Activated naive CD8-positive, alpha-beta T cell treated with anti-CD3 and anti-CD28 coated beads, Interleukin-2, amount 50 U/mL, for 24 hours (primary cell): Measurements from ENCODE around the gene EGFR.

Source experiments
- ATAC-seq: fragments of 150-1000 bp; cut with Tn5 transposase; one replicate; pipeline ENCODE4 v1.10.0; 2021
- DNase-seq: peaks from one replicate; pipeline ENCODE4 v3.0.0; 2021
- H3K27ac Mint-ChIP-seq: one replicate; pipeline ENCODE4 v1.8.0; 2021; ENCODE audit warnings: mild to moderate bottlenecking, mixed read lengths
- H3K27me3 Mint-ChIP-seq: one replicate; pipeline ENCODE4 v1.8.0; 2021; ENCODE audit warnings: mixed read lengths
- H3K36me3 Mint-ChIP-seq: one replicate; pipeline ENCODE4 v1.8.0; 2021; ENCODE audit warnings: low read depth, mixed read lengths
- H3K4me1 Mint-ChIP-seq: one replicate; pipeline ENCODE4 v1.8.0; 2021; ENCODE audit warnings: mixed read lengths
- H3K4me3 Mint-ChIP-seq: one replicate; pipeline ENCODE4 v1.8.0; 2021; ENCODE audit warnings: mild to moderate bottlenecking, moderate library complexity, mixed read lengths
- H3K9me3 Mint-ChIP-seq: one replicate; pipeline ENCODE4 v1.8.0; 2021; ENCODE audit warnings: mixed read lengths

EGFR gene

DNA sequence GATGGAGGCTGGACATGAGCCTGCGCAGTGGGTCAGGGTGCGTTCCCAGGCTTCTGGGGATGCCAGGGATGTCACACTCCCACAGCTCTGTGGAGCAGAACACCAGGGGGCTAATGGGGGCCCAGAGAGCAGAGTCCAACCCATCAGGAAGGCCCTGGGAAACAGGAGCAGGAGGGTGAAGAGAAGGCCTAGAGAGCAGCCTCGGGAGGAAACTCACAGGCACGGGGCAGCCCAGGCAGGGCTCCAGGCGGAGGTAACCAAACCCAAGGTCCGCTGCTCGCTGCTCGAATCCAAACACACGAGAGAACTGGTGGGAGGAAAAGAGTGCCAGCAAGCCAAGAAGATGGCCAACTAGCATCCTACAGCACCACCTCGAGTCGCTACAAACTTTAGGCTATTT is 215.6 kb downstream of the EGFR start:
- H3K27ac Mint-ChIP-seq, result no peak overlapping the region

DNA sequence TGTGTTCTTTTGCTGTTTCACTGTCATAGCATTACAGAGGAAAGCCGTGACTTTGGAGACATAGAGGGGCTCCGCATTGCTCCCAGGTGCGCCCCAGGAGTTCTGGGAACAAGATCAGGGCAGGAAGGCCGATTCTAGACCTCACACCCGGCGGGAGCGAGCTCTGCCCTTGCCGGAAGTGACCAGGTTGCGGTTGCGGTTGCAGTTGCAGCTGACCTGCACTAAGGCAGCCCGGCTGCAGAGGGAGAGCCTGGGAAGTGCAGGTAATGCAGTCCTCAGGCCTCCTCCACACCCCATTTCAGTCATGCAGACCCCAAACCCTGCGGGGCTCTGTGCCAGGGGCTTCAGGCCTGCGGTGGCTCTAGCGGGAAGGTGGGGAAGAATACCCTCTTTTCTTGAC is 216.3 kb downstream of the EGFR start:
- Mint-ChIP-seq H3K27ac (no peak overlapping the region), H3K36me3 (no peaks in the 10 kb centered on the region), H3K27me3 (peaks cover 8% of the 10 kb centered on the region), H3K4me1 (no peaks in the 10 kb centered on the region), H3K9me3 (peaks cover 7% of the 10 kb centered on the region), H3K4me3 (no peak overlapping the region)
- no peak for DNase-seq
- no peak for ATAC-seq

More for the DNA sequence above, 215.6 kb downstream of the EGFR start:
- H3K27me3 Mint-ChIP-seq, result peaks cover 8% of the 10 kb centered on the region
- no peak for DNase-seq
- no peak overlapping the region for H3K4me3 Mint-ChIP-seq
- peaks cover 9% of the 10 kb centered on the region for H3K9me3 Mint-ChIP-seq
- no peak for ATAC-seq
- H3K36me3 Mint-ChIP-seq, result no peaks in the 10 kb centered on the region
- no peaks in the 10 kb centered on the region for H3K4me1 Mint-ChIP-seq

DNA sequence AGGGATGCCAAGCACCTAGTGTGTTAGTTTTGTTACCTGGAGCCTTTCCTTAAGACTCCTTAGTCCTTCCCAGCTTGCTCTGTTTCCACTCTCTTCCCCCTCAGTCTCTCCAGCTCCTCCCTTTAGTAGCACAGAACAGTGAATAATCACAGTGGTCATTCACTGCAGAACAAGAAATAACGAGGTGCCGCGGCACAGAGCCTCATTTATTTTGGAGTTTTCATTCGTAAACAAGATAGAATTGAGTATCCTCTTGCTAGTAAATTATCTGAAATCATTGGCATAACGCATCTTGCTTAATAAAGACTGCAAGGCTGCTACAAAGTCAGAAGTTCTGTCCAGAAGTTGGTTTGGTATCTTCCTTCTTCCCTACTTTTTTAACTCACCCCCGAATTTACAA is 217.0 kb downstream of the EGFR start:
- H3K9me3 Mint-ChIP-seq, result peaks cover 1% of the 10 kb centered on the region
- ATAC-seq (no peak), DNase-seq (no peak)
- H3K27ac Mint-ChIP-seq, result no peak overlapping the region
- no peaks in the 10 kb centered on the region for H3K36me3 Mint-ChIP-seq
- H3K4me1 Mint-ChIP-seq, result no peaks in the 10 kb centered on the region
- H3K4me3 Mint-ChIP-seq, result no peak overlapping the region
- H3K27me3 Mint-ChIP-seq, result peaks cover 8% of the 10 kb centered on the region

DNA sequence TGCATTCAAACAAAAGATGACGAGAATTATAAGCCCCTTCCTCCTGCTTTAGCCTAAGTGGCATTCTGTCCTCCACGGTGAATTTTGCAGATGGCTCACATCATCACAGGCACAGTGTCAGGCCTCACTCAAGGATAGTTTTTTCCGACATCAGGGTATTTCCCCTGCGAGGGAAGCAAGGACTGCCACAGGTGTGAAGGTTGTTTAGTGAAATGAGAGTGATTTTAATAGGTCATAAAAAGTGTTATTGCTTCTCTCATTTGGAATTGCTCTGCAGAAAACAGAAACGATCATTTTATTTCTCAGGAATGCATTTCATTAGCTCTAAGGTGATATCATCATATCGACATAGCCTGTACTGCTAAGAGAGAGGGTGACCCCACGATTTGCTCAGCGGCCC is 217.7 kb downstream of the EGFR start:
- H3K36me3 Mint-ChIP-seq, result no peaks in the 10 kb centered on the region
- DNase-seq (no peak), ATAC-seq (no peak)
- H3K4me3 Mint-ChIP-seq, result no peak overlapping the region
- H3K9me3 Mint-ChIP-seq, result no peaks in the 10 kb centered on the region
- peaks cover 8% of the 10 kb centered on the region for H3K27me3 Mint-ChIP-seq
- no peak overlapping the region for H3K27ac Mint-ChIP-seq
- no peaks in the 10 kb centered on the region for H3K4me1 Mint-ChIP-seq

DNA sequence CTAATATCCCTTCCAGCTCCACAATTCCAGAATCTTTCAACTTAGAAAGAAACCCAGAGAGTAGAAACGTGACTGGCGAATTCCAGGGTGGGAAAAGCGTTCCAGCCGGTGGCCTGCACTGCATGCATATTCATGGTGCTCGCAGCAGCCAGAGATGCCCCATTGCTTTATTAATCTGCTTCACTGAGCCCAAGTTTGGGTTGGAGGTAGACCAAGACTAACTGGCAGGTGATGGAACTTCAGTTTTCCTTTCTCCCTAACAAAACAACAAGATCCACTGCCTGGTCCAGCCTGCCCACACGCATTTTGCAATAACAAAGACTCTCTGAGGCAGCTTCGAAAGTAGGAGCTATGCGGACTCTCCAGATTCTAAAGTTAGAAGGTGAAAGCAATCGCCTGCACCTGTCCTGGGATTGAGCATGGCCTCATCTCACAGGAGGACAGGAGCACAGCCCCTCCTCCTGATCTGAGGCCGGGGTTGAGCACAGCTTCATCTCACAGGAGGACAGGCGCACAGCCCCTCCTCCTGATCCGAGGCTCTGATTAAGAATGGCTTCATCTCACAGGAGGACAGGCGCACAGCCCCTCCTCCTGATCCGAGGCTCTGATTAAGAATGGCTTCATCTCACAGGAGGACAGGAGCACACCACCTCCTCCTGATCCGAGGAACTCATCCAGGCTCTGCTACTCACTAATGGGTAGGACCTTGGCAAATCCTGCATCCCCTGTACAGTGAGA is 218.5 kb downstream of the EGFR start:
- DNase-seq, result no peak

DNA sequence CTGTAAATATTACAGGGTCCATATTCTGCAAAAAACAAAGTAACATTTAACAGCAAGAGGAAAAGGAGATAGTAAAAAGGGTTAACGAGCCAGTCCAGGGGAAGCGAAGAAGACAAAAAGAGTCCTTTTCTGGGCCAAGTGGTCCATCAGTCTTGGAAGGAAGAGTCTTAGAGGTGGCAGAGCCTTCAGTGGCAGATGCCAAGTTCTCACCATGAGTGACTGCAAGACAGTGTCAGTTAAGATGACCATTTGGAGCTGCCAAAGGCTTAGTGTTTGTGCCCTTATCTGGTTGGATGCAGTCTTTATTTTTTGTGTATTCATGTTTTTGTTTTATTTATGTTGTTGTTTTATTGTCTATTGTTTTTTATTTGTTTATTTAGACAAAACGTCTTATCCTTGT is 220.6 kb downstream of the EGFR start:
- ATAC-seq (no peak), DNase-seq (no peak)
- H3K27ac Mint-ChIP-seq, result no peak overlapping the region
- no peaks in the 10 kb centered on the region for H3K4me1 Mint-ChIP-seq
- peaks cover 3% of the 10 kb centered on the region for H3K27me3 Mint-ChIP-seq
- H3K9me3 Mint-ChIP-seq, result no peaks in the 10 kb centered on the region
- no peak overlapping the region for H3K4me3 Mint-ChIP-seq
- no peaks in the 10 kb centered on the region for H3K36me3 Mint-ChIP-seq

More for the DNA sequence above, 218.5 kb downstream of the EGFR start:
- Mint-ChIP-seq H3K36me3 (no peaks in the 10 kb centered on the region), H3K9me3 (no peaks in the 10 kb centered on the region), H3K27me3 (peaks cover 6% of the 10 kb centered on the region), H3K27ac (no peak overlapping the region), H3K4me1 (no peaks in the 10 kb centered on the region), H3K4me3 (no peak overlapping the region)
- ATAC-seq, result no peak

DNA sequence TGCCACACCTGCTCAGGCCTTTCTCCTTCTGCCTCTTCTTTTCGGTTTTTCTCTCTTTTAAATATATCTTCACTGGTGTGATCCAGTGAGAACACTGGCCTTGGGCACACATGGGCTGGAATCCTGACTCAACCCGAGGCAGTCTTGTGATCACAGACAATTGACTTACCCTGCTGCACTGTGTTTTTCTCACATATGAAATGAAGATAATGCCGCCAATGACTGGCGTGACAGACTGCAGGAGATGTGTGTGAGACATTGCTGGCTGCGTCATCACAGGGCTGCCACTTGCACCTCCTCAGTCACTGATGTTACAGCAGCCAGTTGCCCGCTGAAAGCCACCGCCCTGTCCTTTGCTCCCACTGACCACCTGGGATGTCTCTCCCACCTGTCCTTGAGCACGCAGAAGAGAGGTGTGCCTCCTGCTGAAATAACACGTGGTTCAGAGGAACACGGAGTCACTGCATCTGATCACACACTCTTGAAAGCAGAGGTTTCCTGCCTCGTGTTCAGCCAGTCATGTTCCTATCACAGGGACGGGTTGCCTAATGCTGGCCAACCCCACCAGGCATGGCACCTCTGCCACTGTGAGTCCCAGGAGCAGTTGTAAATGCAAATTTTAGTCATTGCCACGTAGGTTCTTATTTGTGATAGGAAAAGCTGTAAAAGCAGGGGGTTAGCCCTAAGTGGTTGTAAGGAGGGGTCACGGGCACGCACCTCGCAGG is 221.8 kb downstream of the EGFR start:
- ATAC-seq (no peak), DNase-seq (no peak)
- no peak overlapping the region for H3K4me3 Mint-ChIP-seq
- H3K4me1 Mint-ChIP-seq, result no peaks in the 10 kb centered on the region
- H3K36me3 Mint-ChIP-seq, result no peaks in the 10 kb centered on the region
- no peaks in the 10 kb centered on the region for H3K9me3 Mint-ChIP-seq
- peaks cover 7% of the 10 kb centered on the region for H3K27me3 Mint-ChIP-seq
- H3K27ac Mint-ChIP-seq, result no peak overlapping the region

DNA sequence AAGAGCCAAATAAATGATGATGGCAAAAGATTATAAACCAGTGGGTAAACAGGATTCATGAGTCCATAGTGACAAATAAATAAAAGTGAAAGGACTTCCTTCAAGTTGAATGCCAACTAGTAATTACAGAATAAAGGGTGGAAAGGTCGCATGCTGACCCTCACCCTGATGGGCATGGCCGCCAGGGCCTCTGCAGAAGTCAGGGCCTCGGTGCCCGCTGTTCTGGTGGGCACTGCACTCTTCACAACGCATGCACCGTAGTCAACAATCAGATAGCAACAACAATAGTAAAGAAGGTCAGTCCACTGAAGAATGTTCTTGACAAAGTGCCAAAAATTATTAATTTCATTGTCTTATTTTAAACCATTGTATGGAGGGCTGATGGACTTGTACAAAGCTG is 223.1 kb downstream of the EGFR start:
- Mint-ChIP-seq H3K4me1 (no peaks in the 10 kb centered on the region), H3K9me3 (no peaks in the 10 kb centered on the region), H3K36me3 (no peaks in the 10 kb centered on the region), H3K27me3 (peaks cover 4% of the 10 kb centered on the region), H3K27ac (no peak overlapping the region), H3K4me3 (no peak overlapping the region)
- no peak for DNase-seq
- no peak for ATAC-seq

DNA sequence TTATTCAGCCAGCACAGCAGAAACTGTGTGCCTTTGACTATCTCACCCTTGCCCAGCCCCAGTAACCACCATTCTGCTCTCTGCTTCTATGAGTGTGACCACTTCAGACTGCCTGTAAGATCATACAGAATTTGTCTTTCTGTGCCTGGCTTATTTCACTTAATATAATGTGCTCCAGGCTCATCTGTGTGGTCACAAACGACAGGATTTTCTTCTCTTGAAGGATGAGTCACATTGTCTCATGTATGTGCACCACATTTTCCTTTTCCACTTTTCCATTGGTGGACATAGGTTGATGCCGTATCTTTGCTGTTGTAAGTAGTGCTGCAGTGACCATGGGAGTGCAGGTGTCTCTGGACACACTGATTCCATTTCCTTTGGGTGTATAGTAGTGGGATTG is 223.8 kb downstream of the EGFR start:
- no peak overlapping the region for H3K27ac Mint-ChIP-seq
- no peaks in the 10 kb centered on the region for H3K4me1 Mint-ChIP-seq
- ATAC-seq (no peak), DNase-seq (no peak)
- no peaks in the 10 kb centered on the region for H3K9me3 Mint-ChIP-seq
- H3K36me3 Mint-ChIP-seq, result no peaks in the 10 kb centered on the region
- peaks cover 4% of the 10 kb centered on the region for H3K27me3 Mint-ChIP-seq
- no peak overlapping the region for H3K4me3 Mint-ChIP-seq

DNA sequence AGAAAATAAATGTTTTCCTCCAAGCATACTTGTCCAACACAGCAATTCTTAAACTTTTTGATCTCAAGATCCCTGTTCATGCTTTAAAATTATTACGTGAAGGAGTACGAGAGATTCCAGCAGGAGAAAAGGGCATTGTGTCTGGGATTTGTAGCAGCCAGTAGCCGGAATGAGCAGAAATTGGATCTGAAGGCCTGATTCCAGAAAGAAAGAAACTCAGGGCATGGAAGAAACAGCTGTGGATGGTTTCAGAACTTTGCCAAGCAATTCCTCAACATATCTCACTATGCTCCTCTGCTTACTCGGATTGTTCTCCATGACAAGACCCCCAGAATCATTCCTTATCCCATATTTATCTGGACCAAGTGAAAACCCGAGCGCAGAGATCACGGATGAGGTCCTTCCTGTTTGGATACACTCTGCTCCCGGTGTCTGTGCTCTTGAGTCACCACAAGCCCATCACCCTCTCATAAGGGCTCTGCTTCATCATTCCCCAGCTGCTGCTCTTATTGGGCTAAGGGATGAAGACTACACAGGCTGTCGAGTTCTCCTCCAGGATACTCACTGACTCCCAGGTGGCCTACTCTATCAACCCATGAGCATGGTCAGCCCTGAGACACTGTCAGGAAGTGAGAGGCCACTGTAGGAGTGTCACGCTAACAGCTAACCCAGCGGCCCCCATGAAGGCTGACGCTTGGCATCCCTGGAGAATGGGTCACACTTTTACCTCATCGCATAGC is 225.4 kb downstream of the EGFR start:
- Mint-ChIP-seq H3K9me3 (no peaks in the 10 kb centered on the region), H3K36me3 (no peaks in the 10 kb centered on the region), H3K27me3 (peaks cover 4% of the 10 kb centered on the region), H3K4me1 (no peaks in the 10 kb centered on the region), H3K27ac (no peak overlapping the region), H3K4me3 (no peak overlapping the region)
- no peak for DNase-seq
- ATAC-seq, result no peak

DNA sequence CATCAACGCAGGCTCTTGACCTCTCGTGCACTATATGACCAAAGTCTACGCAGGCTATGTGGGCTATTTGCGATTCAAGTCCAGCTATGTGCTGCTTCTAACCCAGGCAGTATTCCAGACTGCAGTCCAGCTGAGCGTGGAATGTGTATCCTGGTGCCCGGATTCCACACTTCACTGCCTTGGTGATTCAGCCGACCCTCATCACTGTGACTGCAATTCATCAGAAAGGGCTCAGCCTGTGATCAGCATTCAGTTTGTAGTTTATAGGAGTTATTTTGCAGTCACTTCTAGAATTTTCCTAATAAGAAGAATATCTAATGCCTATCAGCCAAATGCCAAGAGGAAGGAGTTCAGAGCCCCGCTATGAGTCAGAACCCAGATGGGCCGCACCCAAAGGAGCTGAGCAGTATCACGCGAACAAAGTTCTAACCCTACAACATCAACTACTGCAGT is 226.5 kb downstream of the EGFR start:
- no peak overlapping the region for H3K4me3 Mint-ChIP-seq
- H3K27me3 Mint-ChIP-seq, result peaks cover 8% of the 10 kb centered on the region
- H3K36me3 Mint-ChIP-seq, result no peaks in the 10 kb centered on the region
- no peak for ATAC-seq
- no peaks in the 10 kb centered on the region for H3K4me1 Mint-ChIP-seq
- no peak overlapping the region for H3K27ac Mint-ChIP-seq
- H3K9me3 Mint-ChIP-seq, result no peaks in the 10 kb centered on the region
- no peak for DNase-seq

DNA sequence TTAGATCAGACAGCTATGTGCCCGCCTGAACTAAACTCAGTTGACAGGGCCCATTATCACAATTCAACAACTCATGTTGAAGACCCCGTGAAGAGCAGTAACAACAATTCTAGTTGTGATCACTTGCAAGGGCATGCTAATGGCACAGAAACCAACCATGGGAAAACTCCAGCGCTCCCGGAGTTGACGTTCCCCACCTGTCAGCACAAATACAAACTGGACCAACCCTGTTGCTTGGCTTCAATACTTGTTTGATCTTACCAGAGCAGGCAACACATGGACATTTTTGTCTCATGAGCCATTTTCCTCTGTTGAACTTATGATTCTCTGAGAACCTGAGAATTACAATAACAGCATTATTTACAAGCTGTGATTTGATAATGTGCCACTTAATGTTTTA is 227.4 kb downstream of the EGFR start:
- Mint-ChIP-seq H3K27ac (no peak overlapping the region), H3K4me3 (no peak overlapping the region), H3K9me3 (no peaks in the 10 kb centered on the region), H3K36me3 (no peaks in the 10 kb centered on the region), H3K4me1 (no peaks in the 10 kb centered on the region), H3K27me3 (peaks cover 12% of the 10 kb centered on the region)
- no peak for ATAC-seq
- no peak for DNase-seq

DNA sequence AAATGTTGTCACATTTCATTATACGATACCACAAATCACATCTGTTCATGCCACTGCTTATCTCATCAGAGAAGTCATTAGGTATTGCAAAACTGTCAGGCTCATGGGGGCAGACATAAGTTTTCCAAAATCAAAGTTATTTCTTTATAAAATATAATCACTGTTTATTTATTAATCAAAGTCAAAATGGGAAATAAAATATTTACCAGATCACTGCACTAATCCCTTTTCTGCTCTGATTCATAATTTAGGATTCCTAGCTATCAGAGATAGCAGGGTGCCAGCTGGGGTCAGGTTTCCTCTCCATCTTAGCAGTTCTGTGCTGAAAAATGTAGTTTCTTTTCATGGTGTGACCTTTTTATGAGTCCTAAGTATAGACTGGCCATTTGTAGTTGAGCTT is 228.6 kb downstream of the EGFR start:
- no peak for ATAC-seq
- Mint-ChIP-seq H3K4me3 (no peak overlapping the region), H3K27me3 (peaks cover 19% of the 10 kb centered on the region)

DNA sequence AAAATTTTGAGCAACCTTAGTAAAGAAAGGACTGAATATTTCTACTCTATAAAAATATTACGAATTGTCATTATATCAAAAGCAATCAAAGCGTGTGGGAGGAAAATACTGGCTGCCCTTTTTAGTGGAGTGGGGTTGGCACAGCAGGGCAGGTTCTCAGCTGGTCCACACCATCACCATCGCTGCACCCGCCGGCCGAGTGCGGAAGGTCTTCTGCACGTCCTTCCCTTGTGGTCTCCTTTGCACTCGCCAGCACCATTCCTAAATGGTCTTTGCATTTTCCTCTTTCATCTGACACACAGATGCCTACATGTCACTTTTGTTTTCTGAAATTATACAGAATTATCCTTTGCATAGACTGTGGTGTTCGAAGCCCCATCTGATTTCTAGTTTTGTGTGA is 229.7 kb downstream of the EGFR start:
- no peak for ATAC-seq
- Mint-ChIP-seq H3K27ac (no peak overlapping the region), H3K4me3 (no peak overlapping the region)

More for the DNA sequence above, 228.6 kb downstream of the EGFR start:
- no peak for DNase-seq
- H3K36me3 Mint-ChIP-seq, result no peaks in the 10 kb centered on the region
- H3K4me1 Mint-ChIP-seq, result no peaks in the 10 kb centered on the region
- no peaks in the 10 kb centered on the region for H3K9me3 Mint-ChIP-seq
- no peak overlapping the region for H3K27ac Mint-ChIP-seq

DNA sequence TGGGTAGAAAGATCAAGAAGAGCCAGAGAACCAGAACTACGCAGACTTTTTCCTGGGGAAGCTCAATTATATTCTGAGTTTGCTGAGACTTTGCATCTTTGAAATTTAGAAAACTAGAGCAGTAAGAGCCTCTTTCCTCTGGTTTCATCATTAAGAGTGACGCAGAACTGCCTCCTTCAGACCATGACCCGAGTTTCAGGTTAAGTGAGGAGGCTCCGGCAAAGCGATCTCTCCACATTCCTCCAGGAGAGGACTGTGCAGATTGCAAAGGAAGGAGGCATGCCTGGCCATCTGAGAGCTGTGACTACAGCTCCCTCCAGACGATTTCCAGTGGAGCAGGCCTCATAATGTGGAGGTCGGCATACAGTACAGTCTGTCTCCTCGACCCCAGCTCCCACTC is 230.5 kb downstream of the EGFR start:
- DNase-seq, result no peak
- Mint-ChIP-seq H3K27ac (no peak overlapping the region), H3K27me3 (peaks cover 38% of the 10 kb centered on the region), H3K9me3 (no peaks in the 10 kb centered on the region), H3K4me3 (no peak overlapping the region), H3K4me1 (no peaks in the 10 kb centered on the region), H3K36me3 (no peaks in the 10 kb centered on the region)
- ATAC-seq, result no peak

More for the DNA sequence above, 229.7 kb downstream of the EGFR start:
- no peaks in the 10 kb centered on the region for H3K4me1 Mint-ChIP-seq
- H3K36me3 Mint-ChIP-seq, result no peaks in the 10 kb centered on the region
- no peaks in the 10 kb centered on the region for H3K9me3 Mint-ChIP-seq
- DNase-seq, result no peak
- H3K27me3 Mint-ChIP-seq, result peaks cover 30% of the 10 kb centered on the region
